Transverse colon (tissue), 4 donors: ENCODE measurements around the gene PTCH1. TPM values are rescaled to one million over a fixed set of nuclear protein-coding genes. Genes with fewer than 3 reads are reported as not detected.
A peak's percentile ranks its signal among the peaks of the same experiment; 100 is the strongest.

Experiments
- DNase-seq: peaks from one replicate; pipeline ENCODE4 v3.0.0-alpha.2; 2019
- H3K27ac ChIP-seq, 4 donors: fragments of 200-600 bp; sonication (generic); 2 replicates each; pipeline ENCODE4 v1.5.1; 2016 to 2018; ENCODE audit warnings: inconsistent platforms in 4 of 4
- H3K27me3 ChIP-seq: fragments of 200-600 bp; sonication (generic); 2 replicates; pipeline ENCODE4 v1.5.1; 2017; ENCODE audit warnings: inconsistent platforms
- H3K36me3 ChIP-seq, 4 donors: fragments of 200-600 bp; sonication (generic); 2 replicates each; pipeline ENCODE4 v1.5.1; 2017 to 2019; ENCODE audit warnings: inconsistent platforms in 4 of 4
- H3K4me1 ChIP-seq, 4 donors: fragments of 200-600 bp; sonication (generic); 2 replicates each; pipeline ENCODE4 v1.5.1; 2017 to 2020; ENCODE audit warnings: inconsistent platforms in 4 of 4
- H3K4me3 ChIP-seq, 4 donors: fragments of 200-600 bp; sonication (generic); 1 replicate in 1 of 4; 2 replicates in 3 of 4; pipeline versions ENCODE4 v1.5.1 to v1.6.1; 2017 to 2019; ENCODE audit warnings: inconsistent platforms in 4 of 4
- H3K9me3 ChIP-seq, 2 donors: fragments of 200-600 bp; sonication (generic); 2 replicates each; pipeline ENCODE4 v1.5.1; 2017 to 2019; ENCODE audit warnings: inconsistent platforms in 2 of 2
- CTCF ChIP-seq, 5 experiments: fragments of 200-600 bp in 3 of 5; fragments of 450-650 bp in 2 of 5; sonication (generic) in 3 of 5; IDR thresholded peaks; 1 replicate in 2 of 5; 2 replicates in 3 of 5; pipeline ENCODE4 v1.5.1; 2016 to 2017; ENCODE audit warnings: antibody characterized with exemption in 5 of 5, inconsistent platforms in 3 of 5, mild to moderate bottlenecking in 2 of 5, moderate library complexity in 1 of 5
- EP300 ChIP-seq: sonication (generic); formaldehyde crosslinking; IDR thresholded peaks from one replicate; pipeline ENCODE4 v1.6.1; 2017; ENCODE audit warnings: antibody characterized with exemption, low read depth
- POLR2A ChIP-seq: fragments of 450-650 bp; IDR thresholded peaks from one replicate; pipeline ENCODE4 v1.6.1; 2016; ENCODE audit warnings: antibody characterized with exemption, mild to moderate bottlenecking, moderate library complexity
- POLR2AphosphoS5 ChIP-seq, 3 donors: sonication (generic); formaldehyde crosslinking; IDR thresholded peaks; one replicate each; pipeline ENCODE4 v1.6.1; 2016; ENCODE audit warnings: antibody characterized with exemption in 3 of 3
- WGBS, 2 donors: methylation state at CpG; one replicate each; pipeline ENCODE4 v1.1.5; 2018; ENCODE audit warnings: low coverage in 1 of 2; 5-methylcytosine and 5-hydroxymethylcytosine counted together
- in situ Hi-C, 4 donors: fragments of 200-750 bp; cut with MboI; loops; one replicate each; pipeline versions ENCODE4 v1.15.0 to v1.15.1; 2017; ENCODE audit warnings: low sequenced_read_pairs in 3 of 4, low pct_ligation_motif_present in 1 of 4, low pct_unique_long_range_greater_than_20kb in 1 of 4
- intact Hi-C: fragments of 100-400 bp; cut with DNase I; formaldehyde crosslinking; loops from one replicate; pipeline ENCODE4 v1.15.1; 2023; ENCODE audit warnings: low total_unique reads
- total RNA-seq, 4 donors: library from RNA; depleted of rRNA; stranded (reverse); fragments of >200 nt; gene quantifications; one replicate each; pipeline ENCODE4 v1.1.0, GENCODE V29; 2016

Gene PTCH1
- total RNA-seq, 4 donors from 2014 or later: 12.3 to 50.9 (median 26.4) TPM

DNA sequence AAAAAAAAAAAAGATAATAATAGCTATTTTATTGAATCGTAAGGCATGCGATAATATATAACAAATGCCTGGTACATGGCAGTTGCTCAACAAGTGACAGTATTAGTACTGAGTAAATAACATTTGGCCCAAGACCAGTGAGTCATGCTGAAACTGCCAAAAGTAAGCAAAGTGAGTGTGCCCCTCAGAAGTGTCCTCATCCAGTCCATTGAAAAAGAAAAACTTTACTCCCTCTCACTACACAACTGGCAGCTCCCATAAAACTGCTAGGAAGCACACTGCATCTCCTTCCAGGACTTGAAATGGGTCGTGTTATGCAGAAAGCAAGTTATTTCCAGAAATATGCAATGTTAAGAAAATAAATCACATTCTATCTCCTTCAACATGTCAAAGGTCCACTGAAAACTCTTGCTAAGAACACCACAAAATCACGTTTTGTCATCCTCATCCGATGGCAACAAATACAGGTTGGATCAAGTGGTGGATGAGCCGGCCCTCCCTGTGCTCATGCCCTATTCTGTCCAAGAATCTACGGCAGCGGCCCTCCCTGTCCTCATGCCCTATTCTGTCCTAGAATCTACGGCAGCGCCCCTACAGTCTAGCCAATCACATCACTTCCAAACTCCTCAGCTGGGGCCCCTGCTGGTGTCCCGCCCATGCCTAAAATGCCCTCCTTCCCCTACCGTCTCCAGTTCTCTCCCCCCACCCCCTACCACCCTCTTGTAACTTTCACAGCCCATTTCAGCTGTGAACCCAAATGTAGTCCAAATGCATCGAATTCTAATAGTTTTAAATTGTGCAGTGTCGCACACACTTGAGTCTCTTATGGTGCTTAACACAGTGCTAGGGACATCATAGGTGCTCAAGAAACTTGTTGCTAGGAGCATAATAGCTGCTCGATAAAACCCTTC is 12.5 kb downstream of the PTCH1 start:
- H3K9me3 ChIP-seq: no peaks in the 10 kb centered on the region
- peak overlapping the region in 2 of 4 donors; percentile 84 to 97 for H3K4me3 ChIP-seq
- H3K36me3 ChIP-seq: no peaks in the 10 kb centered on the region
- DNase-seq: peak; percentile 23
- in situ Hi-C loops: loop anchor here in 1 of 4 donors (25.0 kb wide), 1 partner anchor 192 kb away; the partner anchor contains the start of gene FANCC
- 63 to 64% methylated on average over 12 to 15 of the region's 15 CpGs for WGBS, 2 donors
- H3K27me3 ChIP-seq: peaks cover 4% of the 10 kb centered on the region
- peaks cover 0 to 8% (median 5%) of the 10 kb centered on the region in 4 donors for H3K4me1 ChIP-seq
- intact Hi-C loops: no loop called here
- TF ChIP-seq POLR2AphosphoS5 (IDR thresholded peaks at IDR 0.05) (no peak), CTCF (IDR thresholded peaks at IDR 0.05) (no peak), EP300 (no peak), POLR2A (no peak)
- peak overlapping the region in 3 of 4 donors; percentile 91 to 95 (median 95) for H3K27ac ChIP-seq

- WGBS, 2 donors: 83 to 85% methylated on average over 6 of the region's 6 CpGs
- in situ Hi-C loops: loop anchor here in 1 of 4 donors (25.0 kb wide), 1 partner anchor 191 kb away; the partner anchor contains the start of gene FANCC
- peaks cover 0 to 7% (median 5%) of the 10 kb centered on the region in 4 donors for H3K4me1 ChIP-seq
Measured at GRCh38 chr9:95503369-95503768, 13.4 kb downstream of the PTCH1 start.

DNA sequence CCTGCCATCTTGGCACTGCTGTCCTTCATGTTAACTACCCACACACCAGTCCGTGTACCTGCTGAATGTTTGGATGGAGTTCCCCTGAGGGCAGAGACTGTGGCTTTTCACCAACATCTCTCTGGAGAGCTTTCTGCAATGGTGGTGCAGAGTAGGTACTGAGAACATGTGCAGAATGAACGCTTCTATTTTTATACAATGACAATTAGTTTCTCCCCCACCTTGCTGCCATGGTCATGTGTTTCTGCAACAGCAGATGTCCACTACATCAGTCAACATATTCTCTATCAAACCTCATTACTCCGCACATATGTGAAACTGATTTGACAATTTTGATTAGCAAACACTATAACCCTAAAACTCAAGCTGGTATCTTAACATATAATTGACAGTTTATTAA is 14.5 kb downstream of the PTCH1 start:
- no peaks in the 10 kb centered on the region for H3K36me3 ChIP-seq
- H3K4me3 ChIP-seq: no peak overlapping the region
- intact Hi-C loops (no loop called here), in situ Hi-C loops (loop anchor here in 1 of 4 donors (25.0 kb wide), 1 partner anchor 190 kb away; the partner anchor contains the start of gene FANCC)
- no peak for DNase-seq
- H3K27me3 ChIP-seq: peaks cover 4% of the 10 kb centered on the region
- WGBS, 2 donors: 69 to 87% methylated on average over 2 to 3 of the region's 3 CpGs
- peak overlapping the region in 1 of 4 donors; percentile 35 for H3K27ac ChIP-seq
- H3K4me1 ChIP-seq: peaks cover 0 to 8% (median 5%) of the 10 kb centered on the region in 4 donors
- TF ChIP-seq POLR2AphosphoS5 (IDR thresholded peaks at IDR 0.05) (no peak), POLR2A (no peak), CTCF (IDR thresholded peaks at IDR 0.05) (no peak), EP300 (no peak)
- H3K9me3 ChIP-seq: no peaks in the 10 kb centered on the region

More at GRCh38 chr9:95503369-95503768, 13.4 kb downstream of the PTCH1 start:
- no peak for DNase-seq
- Histone ChIP-seq H3K27ac (peak overlapping the region in 1 of 4 donors; percentile 1), H3K36me3 (no peaks in the 10 kb centered on the region), H3K27me3 (peaks cover 4% of the 10 kb centered on the region), H3K9me3 (no peaks in the 10 kb centered on the region), H3K4me3 (no peak overlapping the region)
- TF ChIP-seq POLR2AphosphoS5 (IDR thresholded peaks at IDR 0.05) (no peak), EP300 (no peak), CTCF (IDR thresholded peaks at IDR 0.05) (no peak)
- intact Hi-C loops: no loop called here

DNA sequence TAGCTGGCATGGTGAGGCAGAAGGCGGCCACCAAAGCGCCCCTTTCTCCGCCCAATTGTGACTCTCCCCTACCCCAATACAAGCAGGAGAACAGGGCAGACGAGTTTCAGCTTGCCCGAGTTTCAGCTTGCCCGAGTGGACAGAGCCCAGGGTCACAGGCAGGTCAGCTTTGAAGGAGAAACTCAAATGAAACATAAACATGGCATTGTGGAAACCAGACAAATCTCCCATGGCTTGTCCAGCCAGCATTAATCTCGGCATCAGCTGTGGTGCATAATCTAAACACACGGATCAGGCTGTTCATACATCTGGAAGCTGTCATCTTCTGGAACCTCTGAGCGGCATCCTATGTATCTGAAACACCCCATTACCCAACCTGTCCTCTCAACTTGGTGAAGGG is 16.9 kb downstream of the PTCH1 start:
- no peak for DNase-seq
- H3K27me3 ChIP-seq: no peaks in the 10 kb centered on the region
- no peak overlapping the region for H3K4me3 ChIP-seq
- TF ChIP-seq POLR2A: no peak
- no peak for TF ChIP-seq EP300
- no peak for TF ChIP-seq CTCF (IDR thresholded peaks at IDR 0.05)
- TF ChIP-seq POLR2AphosphoS5 (IDR thresholded peaks at IDR 0.05): no peak
- peaks cover 0 to 6% (median 3%) of the 10 kb centered on the region in 4 donors for H3K4me1 ChIP-seq
- H3K9me3 ChIP-seq: no peaks in the 10 kb centered on the region
- no peaks in the 10 kb centered on the region for H3K36me3 ChIP-seq
- in situ Hi-C loops (loop anchor here in 1 of 4 donors (25.0 kb wide), 1 partner anchor 188 kb away; the partner anchor contains the start of gene FANCC), intact Hi-C loops (loop anchor here (1.0 kb wide), 1 partner anchor 74 kb away; no protein-coding TSS in a partner anchor)
- 60 to 72% methylated on average over 1 to 9 of the region's 9 CpGs for WGBS, 2 donors
- peak overlapping the region in 2 of 4 donors; percentile 32 to 57 for H3K27ac ChIP-seq
